22Rv1 (cell line): ENCODE measurements around the gene THEMIS.

Source experiments
- ZFX ChIP-seq: fragments of 450-650 bp; IDR thresholded peaks from 2 replicates; pipeline ENCODE4 v1.6.1; 2017; ENCODE audit warnings: antibody characterized with exemption, borderline replicate concordance
- TF ChIP-seq, protein P1 (sequence below): fragments of 450-650 bp; IDR thresholded peaks from 2 replicates; pipeline ENCODE4 v1.5.1; 2017; ENCODE audit warnings: mild to moderate bottlenecking

DNA sequence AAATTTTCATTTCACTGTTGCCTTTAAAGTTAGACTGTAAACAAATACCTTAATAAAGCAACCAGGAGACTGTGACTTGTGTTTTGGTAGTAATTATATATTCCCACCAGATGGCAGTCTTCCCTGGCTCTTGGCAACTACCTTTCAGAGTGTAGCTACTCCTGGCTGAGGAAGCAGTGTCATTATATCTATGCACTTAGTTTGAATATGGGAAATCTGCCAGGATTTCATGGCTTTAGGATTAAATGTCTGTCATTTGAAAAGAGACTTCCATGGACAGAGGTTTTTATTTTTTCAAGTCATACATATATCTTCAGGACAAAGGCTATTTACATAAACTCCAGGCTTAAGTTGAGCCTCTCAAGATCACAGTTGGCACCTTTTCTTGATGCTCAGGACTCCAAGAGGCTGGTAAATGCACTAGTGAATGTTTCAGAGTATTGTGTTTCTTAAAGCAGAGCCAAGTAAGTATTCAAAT lies 163.8 kb downstream of the THEMIS start:
- TF ChIP-seq, protein P1, sequence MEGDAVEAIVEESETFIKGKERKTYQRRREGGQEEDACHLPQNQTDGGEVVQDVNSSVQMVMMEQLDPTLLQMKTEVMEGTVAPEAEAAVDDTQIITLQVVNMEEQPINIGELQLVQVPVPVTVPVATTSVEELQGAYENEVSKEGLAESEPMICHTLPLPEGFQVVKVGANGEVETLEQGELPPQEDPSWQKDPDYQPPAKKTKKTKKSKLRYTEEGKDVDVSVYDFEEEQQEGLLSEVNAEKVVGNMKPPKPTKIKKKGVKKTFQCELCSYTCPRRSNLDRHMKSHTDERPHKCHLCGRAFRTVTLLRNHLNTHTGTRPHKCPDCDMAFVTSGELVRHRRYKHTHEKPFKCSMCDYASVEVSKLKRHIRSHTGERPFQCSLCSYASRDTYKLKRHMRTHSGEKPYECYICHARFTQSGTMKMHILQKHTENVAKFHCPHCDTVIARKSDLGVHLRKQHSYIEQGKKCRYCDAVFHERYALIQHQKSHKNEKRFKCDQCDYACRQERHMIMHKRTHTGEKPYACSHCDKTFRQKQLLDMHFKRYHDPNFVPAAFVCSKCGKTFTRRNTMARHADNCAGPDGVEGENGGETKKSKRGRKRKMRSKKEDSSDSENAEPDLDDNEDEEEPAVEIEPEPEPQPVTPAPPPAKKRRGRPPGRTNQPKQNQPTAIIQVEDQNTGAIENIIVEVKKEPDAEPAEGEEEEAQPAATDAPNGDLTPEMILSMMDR = peak; percentile 83
- no peak for TF ChIP-seq ZFX
